Transverse colon (tissue), 4 donors: ENCODE results near the gene LAMC1. TPM values are rescaled to one million over a fixed set of nuclear protein-coding genes. Genes with fewer than 3 reads are reported as not detected.
A peak's percentile ranks its signal among the peaks of the same experiment; 100 is the strongest.

Source experiments
- DNase-seq: peaks from one replicate; pipeline ENCODE4 v3.0.0-alpha.2; 2019
- H3K27ac ChIP-seq, 4 donors: fragments of 200-600 bp; sonication (generic); 2 replicates each; pipeline ENCODE4 v1.5.1; 2016 to 2018; ENCODE audit warnings: inconsistent platforms in 4 of 4
- H3K27me3 ChIP-seq: fragments of 200-600 bp; sonication (generic); 2 replicates; pipeline ENCODE4 v1.5.1; 2017; ENCODE audit warnings: inconsistent platforms
- H3K36me3 ChIP-seq, 4 donors: fragments of 200-600 bp; sonication (generic); 2 replicates each; pipeline ENCODE4 v1.5.1; 2017 to 2019; ENCODE audit warnings: inconsistent platforms in 4 of 4
- H3K4me1 ChIP-seq, 4 donors: fragments of 200-600 bp; sonication (generic); 2 replicates each; pipeline ENCODE4 v1.5.1; 2017 to 2020; ENCODE audit warnings: inconsistent platforms in 4 of 4
- H3K4me3 ChIP-seq, 4 donors: fragments of 200-600 bp; sonication (generic); 1 replicate in 1 of 4; 2 replicates in 3 of 4; pipeline versions ENCODE4 v1.5.1 to v1.6.1; 2017 to 2019; ENCODE audit warnings: inconsistent platforms in 4 of 4
- H3K9me3 ChIP-seq, 2 donors: fragments of 200-600 bp; sonication (generic); 2 replicates each; pipeline ENCODE4 v1.5.1; 2017 to 2019; ENCODE audit warnings: inconsistent platforms in 2 of 2
- EP300 ChIP-seq: sonication (generic); formaldehyde crosslinking; IDR thresholded peaks from one replicate; pipeline ENCODE4 v1.6.1; 2017; ENCODE audit warnings: antibody characterized with exemption, low read depth
- POLR2A ChIP-seq: fragments of 450-650 bp; IDR thresholded peaks from one replicate; pipeline ENCODE4 v1.6.1; 2016; ENCODE audit warnings: antibody characterized with exemption, mild to moderate bottlenecking, moderate library complexity
- POLR2AphosphoS5 ChIP-seq, 3 donors: sonication (generic); formaldehyde crosslinking; IDR thresholded peaks; one replicate each; pipeline ENCODE4 v1.6.1; 2016; ENCODE audit warnings: antibody characterized with exemption in 3 of 3
- WGBS, 2 donors: methylation state at CpG; one replicate each; pipeline ENCODE4 v1.1.5; 2018; ENCODE audit warnings: low coverage in 1 of 2; 5-methylcytosine and 5-hydroxymethylcytosine counted together
- in situ Hi-C, 4 donors: fragments of 200-750 bp; cut with MboI; loops; one replicate each; pipeline versions ENCODE4 v1.15.0 to v1.15.1; 2017; ENCODE audit warnings: low sequenced_read_pairs in 3 of 4, low pct_ligation_motif_present in 1 of 4, low pct_unique_long_range_greater_than_20kb in 1 of 4
- intact Hi-C: fragments of 100-400 bp; cut with DNase I; formaldehyde crosslinking; loops from one replicate; pipeline ENCODE4 v1.15.1; 2023; ENCODE audit warnings: low total_unique reads
- total RNA-seq, 4 donors: library from RNA; depleted of rRNA; stranded (reverse); fragments of >200 nt; gene quantifications; one replicate each; pipeline ENCODE4 v1.1.0, GENCODE V29; 2016
- TF ChIP-seq, protein P1 (sequence below), 5 experiments: fragments of 200-600 bp in 3 of 5; fragments of 450-650 bp in 2 of 5; sonication (generic) in 3 of 5; IDR thresholded peaks; 1 replicate in 2 of 5; 2 replicates in 3 of 5; pipeline ENCODE4 v1.5.1; 2016 to 2017; ENCODE audit warnings: antibody characterized with exemption in 5 of 5, inconsistent platforms in 3 of 5, mild to moderate bottlenecking in 2 of 5, moderate library complexity in 1 of 5

Gene LAMC1
- total RNA-seq, 4 donors from 2014 or later: 77.7 to 633 (median 138) TPM

GRCh38 chr1:183142171-183142570 is 119.0 kb downstream of the LAMC1 start:
- no peak for DNase-seq
- Histone ChIP-seq H3K4me1 (peaks cover 6 to 34% (median 15%) of the 10 kb centered on the region in 4 donors), H3K27me3 (no peaks in the 10 kb centered on the region), H3K36me3 (no peaks in the 10 kb centered on the region), H3K27ac (peak overlapping the region in 2 of 4 donors; percentile 18 to 79), H3K9me3 (no peaks in the 10 kb centered on the region), H3K4me3 (no peak overlapping the region)
- intact Hi-C loops (no loop called here), in situ Hi-C loops (no loop called here)
- TF ChIP-seq POLR2AphosphoS5 (IDR thresholded peaks at IDR 0.05): no peak
- TF ChIP-seq, protein P1, sequence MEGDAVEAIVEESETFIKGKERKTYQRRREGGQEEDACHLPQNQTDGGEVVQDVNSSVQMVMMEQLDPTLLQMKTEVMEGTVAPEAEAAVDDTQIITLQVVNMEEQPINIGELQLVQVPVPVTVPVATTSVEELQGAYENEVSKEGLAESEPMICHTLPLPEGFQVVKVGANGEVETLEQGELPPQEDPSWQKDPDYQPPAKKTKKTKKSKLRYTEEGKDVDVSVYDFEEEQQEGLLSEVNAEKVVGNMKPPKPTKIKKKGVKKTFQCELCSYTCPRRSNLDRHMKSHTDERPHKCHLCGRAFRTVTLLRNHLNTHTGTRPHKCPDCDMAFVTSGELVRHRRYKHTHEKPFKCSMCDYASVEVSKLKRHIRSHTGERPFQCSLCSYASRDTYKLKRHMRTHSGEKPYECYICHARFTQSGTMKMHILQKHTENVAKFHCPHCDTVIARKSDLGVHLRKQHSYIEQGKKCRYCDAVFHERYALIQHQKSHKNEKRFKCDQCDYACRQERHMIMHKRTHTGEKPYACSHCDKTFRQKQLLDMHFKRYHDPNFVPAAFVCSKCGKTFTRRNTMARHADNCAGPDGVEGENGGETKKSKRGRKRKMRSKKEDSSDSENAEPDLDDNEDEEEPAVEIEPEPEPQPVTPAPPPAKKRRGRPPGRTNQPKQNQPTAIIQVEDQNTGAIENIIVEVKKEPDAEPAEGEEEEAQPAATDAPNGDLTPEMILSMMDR (IDR thresholded peaks at IDR 0.05): no peak
- TF ChIP-seq EP300: no peak
- TF ChIP-seq POLR2A: no peak
- WGBS, 2 donors: 84 to 100% methylated on average over 1 to 2 of the region's 2 CpGs

DNA sequence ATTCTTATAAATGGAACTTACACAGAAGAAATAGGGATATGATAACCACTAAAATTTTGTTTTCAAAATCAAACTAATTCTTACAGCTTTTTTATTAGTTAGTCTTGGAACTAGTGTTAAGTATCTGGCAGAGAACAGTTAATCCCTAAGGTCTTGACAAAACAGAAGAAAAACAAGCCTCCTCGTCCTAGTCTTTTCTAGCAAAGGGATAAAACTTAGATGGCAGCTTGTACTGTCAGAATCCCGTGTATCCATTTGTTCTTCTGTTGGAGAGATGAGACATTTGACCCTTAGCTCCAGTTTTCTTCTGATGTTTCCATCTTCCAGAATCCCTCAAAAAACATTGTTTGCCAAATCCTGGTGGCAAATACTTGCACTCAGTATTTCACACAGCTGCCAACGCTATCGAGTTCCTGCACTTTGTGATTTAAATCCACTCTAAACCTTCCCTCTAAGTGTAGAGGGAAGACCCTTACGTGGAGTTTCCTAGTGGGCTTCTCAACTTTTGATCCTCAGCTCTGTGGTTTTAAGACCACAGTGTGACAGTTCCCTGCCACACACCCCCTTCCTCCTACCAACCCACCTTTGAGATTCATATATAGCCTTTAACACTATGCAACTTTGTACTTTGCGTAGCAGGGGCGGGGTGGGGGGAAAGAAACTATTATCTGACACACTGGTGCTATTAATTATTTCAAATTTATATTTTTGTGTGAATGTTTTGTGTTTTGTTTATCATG is 120.5 kb downstream of the LAMC1 start:
- 76 to 86% methylated on average over 7 of the region's 7 CpGs for WGBS, 2 donors
- no peak for DNase-seq
- Histone ChIP-seq H3K36me3 (no peaks in the 10 kb centered on the region), H3K9me3 (no peaks in the 10 kb centered on the region), H3K4me3 (no peak overlapping the region), H3K27me3 (no peaks in the 10 kb centered on the region), H3K4me1 (peaks cover 6 to 31% (median 16%) of the 10 kb centered on the region in 4 donors), H3K27ac (peak overlapping the region; percentile 11 to 50 (median 42))
- intact Hi-C loops (no loop called here), in situ Hi-C loops (no loop called here)
- TF ChIP-seq POLR2A (no peak), POLR2AphosphoS5 (IDR thresholded peaks at IDR 0.05) (peak in 2 of 3 donors; percentile 13 to 22), EP300 (no peak)
- TF ChIP-seq, protein P1 (IDR thresholded peaks at IDR 0.05): no peak

DNA sequence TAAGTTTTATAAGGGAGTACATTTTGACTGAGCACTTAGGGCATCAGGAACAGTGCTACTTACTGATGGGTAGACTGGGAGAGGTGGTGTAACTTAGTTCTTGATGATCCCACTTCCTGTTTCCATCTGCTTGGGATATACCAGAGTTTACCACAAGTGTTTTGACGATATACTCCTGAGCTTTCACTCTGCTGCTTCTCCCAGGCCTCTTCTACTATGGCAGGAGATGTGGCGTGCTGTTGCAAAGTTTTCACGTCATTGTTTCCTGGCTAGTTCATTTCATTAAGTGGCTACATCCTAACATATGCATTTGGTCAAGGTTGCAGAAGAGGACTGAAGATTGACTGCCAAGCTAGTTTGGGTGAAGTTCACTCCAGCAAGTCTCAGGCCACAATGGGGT is 121.5 kb downstream of the LAMC1 start:
- WGBS, 2 donors: 85% methylated on average over 3 of the region's 3 CpGs; no CpG with 5 or more reads in 1 of the 2 donors
- Histone ChIP-seq H3K9me3 (no peaks in the 10 kb centered on the region), H3K36me3 (no peaks in the 10 kb centered on the region), H3K4me3 (no peak overlapping the region), H3K4me1 (peaks cover 0 to 25% (median 10%) of the 10 kb centered on the region in 4 donors), H3K27me3 (no peaks in the 10 kb centered on the region), H3K27ac (peak overlapping the region in 2 of 4 donors; percentile 13 to 37)
- in situ Hi-C loops: no loop called here
- TF ChIP-seq POLR2AphosphoS5 (IDR thresholded peaks at IDR 0.05) (no peak), EP300 (no peak), POLR2A (no peak)
- TF ChIP-seq, protein P1 (IDR thresholded peaks at IDR 0.05): no peak
- no peak for DNase-seq
- intact Hi-C loops: no loop called here

GRCh38 chr1:183147735-183148134 is 124.5 kb downstream of the LAMC1 start:
- TF ChIP-seq POLR2AphosphoS5 (IDR thresholded peaks at IDR 0.05) (no peak), POLR2A (no peak)
- Histone ChIP-seq H3K27ac (peak overlapping the region; percentile 48 to 69 (median 56)), H3K27me3 (no peaks in the 10 kb centered on the region), H3K9me3 (no peaks in the 10 kb centered on the region), H3K4me1 (peaks cover 0 to 17% (median 2%) of the 10 kb centered on the region in 4 donors), H3K4me3 (no peak overlapping the region), H3K36me3 (no peaks in the 10 kb centered on the region)
- DNase-seq: no peak
- intact Hi-C loops (no loop called here), in situ Hi-C loops (no loop called here)
- 60 to 89% methylated on average over 2 of the region's 2 CpGs for WGBS, 2 donors
